A673 (cell line): Measurements from ENCODE around the gene MIS18BP1. TPM values are rescaled to one million over a fixed set of nuclear protein-coding genes. Genes with fewer than 3 reads are reported as not detected.

ENCODE experiments used
- BruUV-seq: library from RNA; stranded (reverse); fragments of 400-500 nt; replicated peaks from 2 replicates; lab custom pipeline; 2021; lab: Mats Ljungman, UMichigan
- CTCF ChIA-PET: fragments of 300-600 bp; sonication (Branson Sonifier 250); formaldehyde crosslinking; loops from one replicate; lab custom pipeline; 2022; ENCODE audit warnings: antibody characterized with exemption; lab: Charles Lee
- POLR2A ChIA-PET: fragments of 300-600 bp; sonication (Branson Sonifier 250); formaldehyde crosslinking; loops from one replicate; lab custom pipeline; 2022; ENCODE audit warnings: antibody characterized with exemption; ENCODE audit not compliant: low non-redundant PET; lab: Charles Lee
- DNase-seq: peaks from one replicate; pipeline ENCODE4 v3.0.0-alpha.2; 2015; ENCODE audit warnings: low spot score
- H3K27ac ChIP-seq: fragments of 200-600 bp; sonication (generic); 2 replicates; pipeline ENCODE4 v1.5.1; 2016; ENCODE audit warnings: mixed run types, low read depth, mild to moderate bottlenecking, mixed read lengths, antibody characterized with exemption, low read length; ENCODE audit not compliant: poor library complexity, severe bottlenecking
- H3K27me3 ChIP-seq: fragments of 200-600 bp; sonication (generic); replicated peaks from 2 replicates; pipeline ENCODE4 v1.6.1; 2017; ENCODE audit warnings: mixed run types, low read depth, mild to moderate bottlenecking, mixed read lengths, antibody characterized with exemption, low read length; ENCODE audit not compliant: insufficient read depth, poor library complexity
- H3K36me3 ChIP-seq: fragments of 200-600 bp; sonication (generic); 2 replicates; pipeline ENCODE4 v1.6.1; 2016; ENCODE audit warnings: mixed run types, mild to moderate bottlenecking, mixed read lengths, antibody characterized with exemption, low read length; ENCODE audit not compliant: insufficient read depth, poor library complexity, severe bottlenecking
- H3K4me1 ChIP-seq: fragments of 200-600 bp; sonication (generic); 2 replicates; pipeline ENCODE4 v1.6.1; 2017; ENCODE audit warnings: mixed run types, mild to moderate bottlenecking, mixed read lengths, antibody characterized with exemption, low read length; ENCODE audit not compliant: insufficient read depth, poor library complexity, severe bottlenecking
- H3K4me3 ChIP-seq: fragments of 200-600 bp; sonication (generic); 2 replicates; pipeline ENCODE4 v1.5.1; 2016; ENCODE audit warnings: low read depth, mixed run types, mild to moderate bottlenecking, mixed read lengths, low read length; ENCODE audit not compliant: poor library complexity, severe bottlenecking
- H3K9me3 ChIP-seq: fragments of 200-600 bp; sonication (generic); 2 replicates; pipeline ENCODE4 v1.6.1; 2016; ENCODE audit warnings: mixed run types, low read depth, mild to moderate bottlenecking, mixed read lengths, antibody characterized with exemption, low read length; ENCODE audit not compliant: poor library complexity, severe bottlenecking
- EZH2 ChIP-seq: fragments of 200-600 bp; sonication (generic); IDR thresholded peaks from 2 replicates; pipeline ENCODE4 v1.6.1; 2017; ENCODE audit warnings: borderline replicate concordance, low read depth, mild to moderate bottlenecking, mixed read lengths, antibody characterized with exemption, low read length; ENCODE audit not compliant: poor library complexity, severe bottlenecking
- intact Hi-C: fragments of 100-400 bp; cut with micrococcal nuclease; formaldehyde crosslinking; loops from one replicate; pipeline ENCODE4 v1.10.0; 2022; ENCODE audit not compliant: unreplicated experiment
- total RNA-seq: library from RNA; stranded (reverse); gene quantifications from 2 replicates; pipeline ENCODE4 v1.2.3, GENCODE V29; 2021
- TF ChIP-seq, protein P1 (sequence below): fragments of 300-800, 200-600 bp; sonication (generic); conservative IDR thresholded peaks from 2 replicates; pipeline ENCODE4 v1.5.1; 2017; ENCODE audit warnings: low read depth, mild to moderate bottlenecking, antibody characterized with exemption, low read length, moderate library complexity, mixed read lengths

Gene MIS18BP1
- total RNA-seq, 1 experiment from 2014 or later = 63.0 TPM

DNA sequence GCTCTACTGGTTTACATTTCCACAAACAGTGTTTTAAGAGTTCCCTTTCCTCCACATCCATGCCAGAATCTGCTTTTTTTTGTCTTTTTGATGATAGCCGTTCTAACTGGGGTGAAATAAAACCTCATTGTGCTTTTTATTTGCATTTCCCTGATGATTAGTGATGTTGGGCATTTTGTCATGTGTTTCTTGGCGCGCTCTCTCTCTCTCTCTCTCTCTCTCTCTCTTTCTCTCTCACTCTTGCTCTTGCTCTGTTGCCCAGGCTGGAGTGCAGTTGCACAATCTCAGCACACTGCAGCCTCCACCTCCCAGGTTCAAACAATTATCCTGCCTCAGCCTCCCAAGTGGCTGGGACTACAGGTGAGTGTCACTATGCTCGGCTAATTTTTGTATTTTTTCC lies 9.6 kb upstream of the MIS18BP1 start:
- DNase-seq = no peak
- H3K27me3 ChIP-seq = no peaks in the 10 kb centered on the region
- H3K4me3 ChIP-seq = no peak overlapping the region
- no peaks in the 10 kb centered on the region for H3K36me3 ChIP-seq
- intact Hi-C loops = no loop called here
- CTCF ChIA-PET = interaction anchor here (0.7 kb wide), 1 partner anchor 127 kb away, joined by 3 read pairs; the partner anchor contains the start of gene FANCM
- POLR2A ChIA-PET = no interaction called here
- no peak overlapping the region for H3K27ac ChIP-seq
- no peaks in the 10 kb centered on the region for H3K4me1 ChIP-seq
- peaks cover 20% of the 10 kb centered on the region for H3K9me3 ChIP-seq
- no TSS peak for BruUV-seq
- TF ChIP-seq, protein P1, sequence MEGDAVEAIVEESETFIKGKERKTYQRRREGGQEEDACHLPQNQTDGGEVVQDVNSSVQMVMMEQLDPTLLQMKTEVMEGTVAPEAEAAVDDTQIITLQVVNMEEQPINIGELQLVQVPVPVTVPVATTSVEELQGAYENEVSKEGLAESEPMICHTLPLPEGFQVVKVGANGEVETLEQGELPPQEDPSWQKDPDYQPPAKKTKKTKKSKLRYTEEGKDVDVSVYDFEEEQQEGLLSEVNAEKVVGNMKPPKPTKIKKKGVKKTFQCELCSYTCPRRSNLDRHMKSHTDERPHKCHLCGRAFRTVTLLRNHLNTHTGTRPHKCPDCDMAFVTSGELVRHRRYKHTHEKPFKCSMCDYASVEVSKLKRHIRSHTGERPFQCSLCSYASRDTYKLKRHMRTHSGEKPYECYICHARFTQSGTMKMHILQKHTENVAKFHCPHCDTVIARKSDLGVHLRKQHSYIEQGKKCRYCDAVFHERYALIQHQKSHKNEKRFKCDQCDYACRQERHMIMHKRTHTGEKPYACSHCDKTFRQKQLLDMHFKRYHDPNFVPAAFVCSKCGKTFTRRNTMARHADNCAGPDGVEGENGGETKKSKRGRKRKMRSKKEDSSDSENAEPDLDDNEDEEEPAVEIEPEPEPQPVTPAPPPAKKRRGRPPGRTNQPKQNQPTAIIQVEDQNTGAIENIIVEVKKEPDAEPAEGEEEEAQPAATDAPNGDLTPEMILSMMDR = no peak
- no peak for TF ChIP-seq EZH2

DNA sequence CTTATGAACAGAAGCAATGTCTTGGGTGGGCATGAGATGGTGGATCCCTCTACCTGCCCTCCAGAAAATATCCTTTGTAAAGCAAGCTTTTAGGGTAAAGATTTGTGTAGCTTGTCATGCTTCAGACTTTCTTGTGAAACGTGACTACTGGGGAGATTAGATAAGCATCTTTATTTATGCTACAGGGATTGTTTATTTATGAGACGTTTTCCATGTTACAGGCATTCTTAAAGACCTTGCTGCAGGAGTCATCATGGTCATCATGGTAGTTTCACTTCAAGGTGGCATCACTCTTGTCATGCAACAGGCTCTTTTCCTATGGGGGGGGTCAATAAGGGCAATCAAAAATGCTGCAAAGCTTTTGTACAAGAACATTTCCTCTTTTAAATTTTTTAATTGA lies 8.2 kb upstream of the MIS18BP1 start:
- CTCF ChIA-PET = no interaction called here
- no peak overlapping the region for H3K4me3 ChIP-seq
- H3K27me3 ChIP-seq = no peaks in the 10 kb centered on the region
- DNase-seq = no peak
- POLR2A ChIA-PET = no interaction called here
- no peak overlapping the region for H3K27ac ChIP-seq
- intact Hi-C loops = no loop called here
- TF ChIP-seq, protein P1 = no peak
- no peak for TF ChIP-seq EZH2
- H3K36me3 ChIP-seq = no peaks in the 10 kb centered on the region
- H3K9me3 ChIP-seq = peaks cover 21% of the 10 kb centered on the region
- BruUV-seq = no TSS peak
- no peaks in the 10 kb centered on the region for H3K4me1 ChIP-seq

DNA sequence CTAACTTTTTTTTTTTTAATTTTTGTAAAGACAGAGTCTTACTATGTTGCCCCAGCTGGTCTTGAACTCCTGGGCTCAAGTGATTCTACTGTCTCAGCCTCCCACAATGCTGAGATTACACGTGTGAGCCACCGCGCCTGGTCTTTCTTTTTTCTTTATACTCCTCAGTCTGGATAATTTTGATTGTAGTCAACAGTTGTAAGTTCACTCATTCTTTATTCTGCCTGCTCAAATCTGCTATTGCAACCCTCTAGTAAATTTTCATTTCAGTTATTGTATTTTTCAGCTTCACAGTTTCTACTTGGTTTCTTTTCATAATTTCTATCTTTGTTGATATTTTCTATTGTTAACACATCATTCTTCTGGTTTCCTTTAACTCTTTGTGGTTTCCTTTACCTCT lies 5.8 kb upstream of the MIS18BP1 start:
- H3K9me3 ChIP-seq = peaks cover 21% of the 10 kb centered on the region
- TF ChIP-seq, protein P1 = no peak
- TF ChIP-seq EZH2 = no peak
- no peaks in the 10 kb centered on the region for H3K36me3 ChIP-seq
- intact Hi-C loops = no loop called here
- no TSS peak for BruUV-seq
- ChIA-PET CTCF (no interaction called here), POLR2A (no interaction called here)
- no peak for DNase-seq
- H3K27ac ChIP-seq = no peak overlapping the region
- no peak overlapping the region for H3K4me3 ChIP-seq
- H3K27me3 ChIP-seq = no peaks in the 10 kb centered on the region
- H3K4me1 ChIP-seq = no peaks in the 10 kb centered on the region
